Endothelial cell of umbilical vein (primary cell): Measurements from ENCODE around the gene COQ9. TPM values are rescaled to one million over a fixed set of nuclear protein-coding genes. Genes with fewer than 3 reads are reported as not detected.

Source experiments
- BruUV-seq: library from RNA; stranded (reverse); fragments of 400-500 nt; replicated peaks from 2 replicates; lab custom pipeline; 2021; lab: Mats Ljungman, UMichigan
- CTCF ChIA-PET: fragments of 300-600, 350-600 bp; sonication (Branson Sonifier 250); formaldehyde crosslinking; loops from one replicate; lab custom pipeline; 2021; ENCODE audit warnings: antibody characterized with exemption, inconsistent platforms; lab: Charles Lee
- POLR2A ChIA-PET: fragments of 300-600, 350-600 bp; sonication (Branson Sonifier 250); formaldehyde crosslinking; loops from one replicate; lab custom pipeline; 2021; ENCODE audit warnings: antibody characterized with exemption, inconsistent platforms; lab: Charles Lee
- DNase-seq: peaks from one replicate; pipeline ENCODE4 v3.0.0-alpha.2; 2011; ENCODE audit warnings: low read depth, low spot score
- FAIRE-seq: peaks from 2 replicates; lab custom pipeline; 2011; peaks lifted over from hg19 to GRCh38; lab: Jason Lieb, UNC
- H2AFZ ChIP-seq: 2 replicates; pipeline ENCODE4 v1.6.0; 2012; ENCODE audit warnings: low read depth, low read length, control low read depth, inconsistent platforms
- H3K27ac ChIP-seq: 2 replicates; pipeline ENCODE4 v1.5.1; 2011; ENCODE audit warnings: low read depth, mild to moderate bottlenecking, control low read depth, low read length, moderate library complexity; ENCODE audit not compliant: insufficient read depth
- H3K27me3 ChIP-seq, 2 experiments: 2 replicates each; pipeline versions ENCODE4 v1.6.0 to v1.6.1; 2011; ENCODE audit warnings: low read length in 2 of 2, mixed read lengths in 1 of 2; ENCODE audit not compliant: control insufficient read depth in 2 of 2, insufficient read depth in 2 of 2
- H3K36me3 ChIP-seq, 2 experiments: 2 replicates in 1 of 2; 3 replicates in 1 of 2; pipeline ENCODE4 v1.5.1; 2011; ENCODE audit warnings: low read length in 2 of 2, mild to moderate bottlenecking in 1 of 2, moderate library complexity in 1 of 2; ENCODE audit not compliant: control insufficient read depth in 2 of 2, insufficient read depth in 2 of 2; ENCODE audit errors: extremely low read depth in 1 of 2
- H3K4me1 ChIP-seq: 3 replicates; pipeline ENCODE4 v1.5.1; 2011; ENCODE audit warnings: mild to moderate bottlenecking, low read length; ENCODE audit not compliant: control insufficient read depth, insufficient read depth; ENCODE audit errors: extremely low read depth
- H3K4me2 ChIP-seq: 2 replicates; pipeline ENCODE4 v1.6.1; 2011; ENCODE audit warnings: low read length, control low read depth, mixed read lengths; ENCODE audit not compliant: insufficient read depth
- H3K4me3 ChIP-seq, 3 experiments: fragments of 200-600 bp in 1 of 3; sonication (generic), shearing (Covaris generic) in 1 of 3; replicated peaks in 1 of 3; 2 replicates each; pipeline ENCODE4 v1.5.1; 2011 to 2016; ENCODE audit warnings: control low read depth in 3 of 3, low read length in 3 of 3, mild to moderate bottlenecking in 2 of 3, inconsistent platforms in 1 of 3, low read depth in 1 of 3, moderate library complexity in 1 of 3; ENCODE audit not compliant: insufficient read depth in 1 of 3
- H3K79me2 ChIP-seq: 2 replicates; pipeline ENCODE4 v1.6.0; 2012; ENCODE audit warnings: low read length, inconsistent platforms; ENCODE audit not compliant: control insufficient read depth, insufficient read depth
- H3K9ac ChIP-seq: replicated peaks from 2 replicates; pipeline ENCODE3; 2011; ENCODE audit warnings: low read length, control low read depth; ENCODE audit not compliant: insufficient read depth; ENCODE audit errors: extremely low read depth
- H3K9me1 ChIP-seq: replicated peaks from 3 replicates; pipeline ENCODE4 v1.6.0; 2011; ENCODE audit warnings: mild to moderate bottlenecking, low read length; ENCODE audit not compliant: control insufficient read depth, insufficient read depth; ENCODE audit errors: extremely low read depth
- H3K9me3 ChIP-seq: replicated peaks from 2 replicates; pipeline ENCODE4 v1.5.1; 2012; ENCODE audit warnings: low read length, inconsistent platforms; ENCODE audit not compliant: control insufficient read depth, insufficient read depth
- H4K20me1 ChIP-seq: replicated peaks from 2 replicates; pipeline ENCODE3; 2011; ENCODE audit warnings: mild to moderate bottlenecking, low read length; ENCODE audit not compliant: control insufficient read depth, insufficient read depth; ENCODE audit errors: extremely low read depth
- CTCF ChIP-seq, 2 donors: IDR thresholded peaks; 1 replicate in 1 of 2; 2 replicates in 1 of 2; pipeline ENCODE4 v1.5.1; 2011; ENCODE audit warnings: low read length in 2 of 2, mild to moderate bottlenecking in 2 of 2, moderate library complexity in 2 of 2, control low read depth in 1 of 2, inconsistent platforms in 1 of 2, low read depth in 1 of 2; ENCODE audit not compliant: insufficient read depth in 1 of 2; ENCODE audit errors: extremely low read depth in 1 of 2
- EZH2 ChIP-seq: IDR thresholded peaks from 2 replicates; pipeline ENCODE4 v1.6.1; 2012; ENCODE audit warnings: borderline replicate concordance, low read depth, mild to moderate bottlenecking, moderate library complexity, low read length, inconsistent platforms; ENCODE audit not compliant: severe bottlenecking
- JUN ChIP-seq: IDR thresholded peaks from 2 replicates; pipeline ENCODE4 v1.6.1; 2011; ENCODE audit warnings: borderline replicate concordance, low read depth; ENCODE audit not compliant: insufficient read length, insufficient read depth
- MAX ChIP-seq: IDR thresholded peaks from 2 replicates; pipeline ENCODE4 v1.6.1; 2011; ENCODE audit not compliant: insufficient read depth, insufficient read length
- dilution Hi-C: fragments of 300-500 bp; cut with MboI; formaldehyde crosslinking; loops from one replicate; pipeline ENCODE4 v1.15.0; 2019; ENCODE audit warnings: low sequenced_read_pairs; ENCODE audit not compliant: extremely low pct_ligation_motif_present
- intact Hi-C: fragments of 100-400 bp; cut with micrococcal nuclease; formaldehyde crosslinking; loops from one replicate; pipeline ENCODE4 v1.10.0; 2022
- polyA plus RNA-seq, 4 experiments: library from polyadenylated mRNA; depleted of rRNA in 3 of 4; stranded (reverse) in 3 of 4; unstranded in 1 of 4; fragments of >200 nt; gene quantifications; 2 replicates each; pipeline versions ENCODE4 v1.2.1 to v1.2.3, GENCODE V29; 2011 to 2012; ENCODE audit warnings: missing spikeins in 1 of 4
- total RNA-seq: library from RNA; stranded (reverse); gene quantifications from 2 replicates; pipeline ENCODE4 v1.2.3, GENCODE V29; 2021

The COQ9 gene
- total and polyA plus RNA-seq, 2 donors (not counting 3 experiments of a cell fraction or from before 2014, with no cell fraction given), result 42.5 to 78.3 TPM

DNA sequence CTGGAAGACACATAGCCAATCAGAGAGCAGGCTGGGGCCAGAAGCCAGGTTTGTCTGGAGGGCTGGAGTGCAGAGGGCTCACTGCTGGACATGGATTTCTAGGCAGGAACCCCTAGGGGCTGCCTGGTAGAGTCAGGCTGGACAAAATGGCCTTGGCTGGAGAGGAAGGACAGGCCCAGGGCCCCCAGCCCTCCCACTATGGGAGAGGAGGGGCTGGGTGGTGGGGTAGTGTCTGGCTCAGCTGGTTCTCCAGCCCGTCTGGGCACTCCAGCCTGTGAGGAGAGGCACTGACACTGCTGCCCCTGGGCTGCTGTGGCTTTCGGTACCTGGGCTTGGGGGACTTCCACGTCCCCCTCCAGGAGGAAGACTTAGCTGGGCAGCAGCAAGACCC, 60.8 kb downstream of the COQ9 start:
- Histone ChIP-seq H3K4me2 (no peak overlapping the region), H3K27ac (no peak overlapping the region), H3K9me3 (no peaks in the 10 kb centered on the region), H3K4me3 (no peak overlapping the region), H2AFZ (no peak overlapping the region), H4K20me1 (no peaks in the 10 kb centered on the region), H3K79me2 (no peaks in the 10 kb centered on the region), H3K36me3 (peaks cover 0 to 2% of the 10 kb centered on the region in 2 experiments), H3K9me1 (no peaks in the 10 kb centered on the region), H3K4me1 (no peaks in the 10 kb centered on the region), H3K27me3 (peaks cover 0 to 6% of the 10 kb centered on the region in 2 experiments), H3K9ac (no peak overlapping the region)
- no TSS peak for BruUV-seq
- dilution Hi-C loops, result no loop called here
- no peak for DNase-seq
- POLR2A ChIA-PET, result no interaction called here
- intact Hi-C loops, result no loop called here
- CTCF ChIA-PET, result interaction anchor here (1.4 to 2.4 kb wide), 2 partner anchors 9 to 12 kb away, joined by 4 to 13 read pairs; no protein-coding TSS in a partner anchor
- no peak for TF ChIP-seq EZH2
- no peak for FAIRE-seq

- no peak for DNase-seq
- no peak overlapping the region for H3K27ac ChIP-seq
- dilution Hi-C loops (no loop called here), intact Hi-C loops (no loop called here)
- H3K9me3 ChIP-seq, result no peaks in the 10 kb centered on the region
- ChIA-PET POLR2A (no interaction called here), CTCF (interaction anchor here (2.4 kb wide), 1 partner anchor 11 kb away, joined by 13 read pairs; no protein-coding TSS in a partner anchor)
- FAIRE-seq, result no peak
- H2AFZ ChIP-seq, result no peak overlapping the region
- H3K4me1 ChIP-seq, result no peaks in the 10 kb centered on the region
- peaks cover 0 to 2% of the 10 kb centered on the region in 2 experiments for H3K36me3 ChIP-seq
- TF ChIP-seq JUN (no peak), MAX (no peak), CTCF (IDR thresholded peaks at IDR 0.05; ENCODE audit: extremely low read depth in 1 of 2, insufficient read depth in 1 of 2, low read depth in 1 of 2, low read length in 2 of 2) (no peak)
- H3K79me2 ChIP-seq, result no peaks in the 10 kb centered on the region
- BruUV-seq, result no TSS peak
- H3K4me2 ChIP-seq, result no peak overlapping the region
- H3K27me3 ChIP-seq, result peaks cover 0 to 6% of the 10 kb centered on the region in 2 experiments
- no peak overlapping the region for H3K9ac ChIP-seq
- H3K4me3 ChIP-seq, result no peak overlapping the region
- no peaks in the 10 kb centered on the region for H3K9me1 ChIP-seq
- H4K20me1 ChIP-seq, result no peaks in the 10 kb centered on the region
These were observed 62.1 kb downstream of the COQ9 start for GRCh38 chr16:57509231-57509923.
